ENCODE data around the gene GPC6. TPM values are rescaled to one million over a fixed set of nuclear protein-coding genes. Genes with fewer than 3 reads are reported as not detected.

Gene GPC6
- polyA plus RNA-seq, 1 donor from 2014 or later: 9.0 TPM

GRCh38 chr13:93811738-93812112 is 585.1 kb downstream of the GPC6 start:
- Histone ChIP-seq H3K27ac (ENCODE audit: low read length) (no peak overlapping the region), H2AFZ (ENCODE audit: low read depth, low read length) (no peak overlapping the region), H3K27me3 (ENCODE audit: insufficient read depth, low read depth, low read length) (no peaks in the 10 kb centered on the region), H3K79me2 (replicated peaks; ENCODE audit: insufficient read depth, low read length) (no peaks in the 10 kb centered on the region), H3K9me3 (ENCODE audit: low read length) (no peaks in the 10 kb centered on the region), H3K36me3 (ENCODE audit: insufficient read depth, low read length) (no peaks in the 10 kb centered on the region), H3K9ac (ENCODE audit: low read length) (no peak overlapping the region), H4K20me1 (ENCODE audit: insufficient read depth) (no peaks in the 10 kb centered on the region), H3F3A (ENCODE audit: insufficient read depth, low read length, poor library complexity, severe bottlenecking) (no peaks in the 10 kb centered on the region), H3K4me3 (ENCODE audit: low read length) (no peak overlapping the region), H3K9me2 (ENCODE audit: insufficient read depth, low read length) (no peaks in the 10 kb centered on the region), H3K4me2 (ENCODE audit: low read length) (no peak overlapping the region)
- no peak for TF ChIP-seq POLR2AphosphoS5 (IDR thresholded peaks at IDR 0.05)

DNA sequence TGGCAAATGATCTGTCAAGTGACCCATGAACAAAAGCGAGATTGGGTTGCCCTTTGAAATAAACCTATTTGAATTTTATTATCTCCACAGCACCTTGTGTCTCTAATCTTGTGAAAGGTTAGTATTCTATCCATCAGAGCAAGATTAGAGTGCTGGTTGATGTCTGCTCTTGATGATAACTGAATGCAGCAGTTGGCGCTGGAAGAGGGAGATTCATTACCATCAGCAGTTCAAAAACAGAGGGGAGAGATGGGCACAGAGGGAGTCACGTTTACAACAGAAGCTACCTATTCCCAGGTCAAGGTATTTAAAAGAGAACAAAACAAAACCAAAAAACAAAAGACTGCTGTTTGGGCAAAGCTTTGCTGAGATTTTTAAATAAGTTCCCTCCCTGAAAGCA is 588.1 kb downstream of the GPC6 start:
- Histone ChIP-seq H3K9me2 (ENCODE audit: insufficient read depth, low read length) (no peaks in the 10 kb centered on the region), H3K79me2 (replicated peaks; ENCODE audit: insufficient read depth, low read length) (no peaks in the 10 kb centered on the region), H3K9ac (ENCODE audit: low read length) (no peak overlapping the region), H3F3A (ENCODE audit: insufficient read depth, low read length, poor library complexity, severe bottlenecking) (no peaks in the 10 kb centered on the region), H3K36me3 (ENCODE audit: insufficient read depth, low read length) (no peaks in the 10 kb centered on the region), H3K27ac (ENCODE audit: low read length) (no peak overlapping the region), H3K27me3 (ENCODE audit: insufficient read depth, low read depth, low read length) (no peaks in the 10 kb centered on the region), H3K4me3 (ENCODE audit: low read length) (no peak overlapping the region), H2AFZ (ENCODE audit: low read depth, low read length) (no peak overlapping the region), H3K4me2 (ENCODE audit: low read length) (no peak overlapping the region), H3K9me3 (ENCODE audit: low read length) (no peaks in the 10 kb centered on the region), H4K20me1 (ENCODE audit: insufficient read depth) (no peaks in the 10 kb centered on the region)
- no peak for TF ChIP-seq RAD21 (conservative IDR thresholded peaks at IDR 0.05)
- TF ChIP-seq EZH2 (IDR thresholded peaks at IDR 0.05; ENCODE audit: borderline replicate concordance, insufficient read depth, low read length, poor library complexity, severe bottlenecking): no peak
- TF ChIP-seq, protein P1, sequence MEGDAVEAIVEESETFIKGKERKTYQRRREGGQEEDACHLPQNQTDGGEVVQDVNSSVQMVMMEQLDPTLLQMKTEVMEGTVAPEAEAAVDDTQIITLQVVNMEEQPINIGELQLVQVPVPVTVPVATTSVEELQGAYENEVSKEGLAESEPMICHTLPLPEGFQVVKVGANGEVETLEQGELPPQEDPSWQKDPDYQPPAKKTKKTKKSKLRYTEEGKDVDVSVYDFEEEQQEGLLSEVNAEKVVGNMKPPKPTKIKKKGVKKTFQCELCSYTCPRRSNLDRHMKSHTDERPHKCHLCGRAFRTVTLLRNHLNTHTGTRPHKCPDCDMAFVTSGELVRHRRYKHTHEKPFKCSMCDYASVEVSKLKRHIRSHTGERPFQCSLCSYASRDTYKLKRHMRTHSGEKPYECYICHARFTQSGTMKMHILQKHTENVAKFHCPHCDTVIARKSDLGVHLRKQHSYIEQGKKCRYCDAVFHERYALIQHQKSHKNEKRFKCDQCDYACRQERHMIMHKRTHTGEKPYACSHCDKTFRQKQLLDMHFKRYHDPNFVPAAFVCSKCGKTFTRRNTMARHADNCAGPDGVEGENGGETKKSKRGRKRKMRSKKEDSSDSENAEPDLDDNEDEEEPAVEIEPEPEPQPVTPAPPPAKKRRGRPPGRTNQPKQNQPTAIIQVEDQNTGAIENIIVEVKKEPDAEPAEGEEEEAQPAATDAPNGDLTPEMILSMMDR (IDR thresholded peaks at IDR 0.05; ENCODE audit: poor library complexity, severe bottlenecking): no peak
- TF ChIP-seq MXI1 (conservative IDR thresholded peaks at IDR 0.05; ENCODE audit: poor library complexity, severe bottlenecking): no peak
- no peak for TF ChIP-seq SMC3 (conservative IDR thresholded peaks at IDR 0.05; ENCODE audit: poor library complexity)
- TF ChIP-seq POLR2AphosphoS5 (IDR thresholded peaks at IDR 0.05): no peak
- TF ChIP-seq EP300 (conservative IDR thresholded peaks at IDR 0.05; ENCODE audit: poor library complexity, severe bottlenecking): no peak
- TF ChIP-seq, protein P2, sequence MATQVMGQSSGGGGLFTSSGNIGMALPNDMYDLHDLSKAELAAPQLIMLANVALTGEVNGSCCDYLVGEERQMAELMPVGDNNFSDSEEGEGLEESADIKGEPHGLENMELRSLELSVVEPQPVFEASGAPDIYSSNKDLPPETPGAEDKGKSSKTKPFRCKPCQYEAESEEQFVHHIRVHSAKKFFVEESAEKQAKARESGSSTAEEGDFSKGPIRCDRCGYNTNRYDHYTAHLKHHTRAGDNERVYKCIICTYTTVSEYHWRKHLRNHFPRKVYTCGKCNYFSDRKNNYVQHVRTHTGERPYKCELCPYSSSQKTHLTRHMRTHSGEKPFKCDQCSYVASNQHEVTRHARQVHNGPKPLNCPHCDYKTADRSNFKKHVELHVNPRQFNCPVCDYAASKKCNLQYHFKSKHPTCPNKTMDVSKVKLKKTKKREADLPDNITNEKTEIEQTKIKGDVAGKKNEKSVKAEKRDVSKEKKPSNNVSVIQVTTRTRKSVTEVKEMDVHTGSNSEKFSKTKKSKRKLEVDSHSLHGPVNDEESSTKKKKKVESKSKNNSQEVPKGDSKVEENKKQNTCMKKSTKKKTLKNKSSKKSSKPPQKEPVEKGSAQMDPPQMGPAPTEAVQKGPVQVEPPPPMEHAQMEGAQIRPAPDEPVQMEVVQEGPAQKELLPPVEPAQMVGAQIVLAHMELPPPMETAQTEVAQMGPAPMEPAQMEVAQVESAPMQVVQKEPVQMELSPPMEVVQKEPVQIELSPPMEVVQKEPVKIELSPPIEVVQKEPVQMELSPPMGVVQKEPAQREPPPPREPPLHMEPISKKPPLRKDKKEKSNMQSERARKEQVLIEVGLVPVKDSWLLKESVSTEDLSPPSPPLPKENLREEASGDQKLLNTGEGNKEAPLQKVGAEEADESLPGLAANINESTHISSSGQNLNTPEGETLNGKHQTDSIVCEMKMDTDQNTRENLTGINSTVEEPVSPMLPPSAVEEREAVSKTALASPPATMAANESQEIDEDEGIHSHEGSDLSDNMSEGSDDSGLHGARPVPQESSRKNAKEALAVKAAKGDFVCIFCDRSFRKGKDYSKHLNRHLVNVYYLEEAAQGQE (IDR thresholded peaks at IDR 0.05; ENCODE audit: borderline replicate concordance): no peak
- TF ChIP-seq TAF1 (IDR thresholded peaks at IDR 0.05; ENCODE audit: low read depth): no peak

- Histone ChIP-seq H2AFZ (ENCODE audit: low read depth, low read length) (no peak overlapping the region), H3K9ac (ENCODE audit: low read length) (no peak overlapping the region), H3K9me3 (ENCODE audit: low read length) (no peaks in the 10 kb centered on the region), H3K27me3 (ENCODE audit: insufficient read depth, low read depth, low read length) (no peaks in the 10 kb centered on the region), H3K4me3 (ENCODE audit: low read length) (no peak overlapping the region), H3K27ac (ENCODE audit: low read length) (no peak overlapping the region), H3K36me3 (ENCODE audit: insufficient read depth, low read length) (no peaks in the 10 kb centered on the region), H3K9me2 (ENCODE audit: insufficient read depth, low read length) (no peaks in the 10 kb centered on the region), H3K79me2 (replicated peaks; ENCODE audit: insufficient read depth, low read length) (no peaks in the 10 kb centered on the region), H4K20me1 (ENCODE audit: insufficient read depth) (no peaks in the 10 kb centered on the region), H3F3A (ENCODE audit: insufficient read depth, low read length, poor library complexity, severe bottlenecking) (no peaks in the 10 kb centered on the region), H3K4me2 (ENCODE audit: low read length) (no peak overlapping the region)
- TF ChIP-seq POLR2AphosphoS5 (IDR thresholded peaks at IDR 0.05) (no peak), EZH2 (IDR thresholded peaks at IDR 0.05; ENCODE audit: borderline replicate concordance, insufficient read depth, low read length, poor library complexity, severe bottlenecking) (no peak), MXI1 (conservative IDR thresholded peaks at IDR 0.05; ENCODE audit: poor library complexity, severe bottlenecking) (no peak), RAD21 (conservative IDR thresholded peaks at IDR 0.05) (no peak), SMC3 (conservative IDR thresholded peaks at IDR 0.05; ENCODE audit: poor library complexity) (no peak), EP300 (conservative IDR thresholded peaks at IDR 0.05; ENCODE audit: poor library complexity, severe bottlenecking) (no peak), TAF1 (IDR thresholded peaks at IDR 0.05; ENCODE audit: low read depth) (no peak)
- TF ChIP-seq, protein P2 (IDR thresholded peaks at IDR 0.05; ENCODE audit: borderline replicate concordance): no peak
- TF ChIP-seq, protein P1 (IDR thresholded peaks at IDR 0.05; ENCODE audit: poor library complexity, severe bottlenecking): no peak
Observed at GRCh38 chr13:93818345-93818744, 591.7 kb downstream of the GPC6 start.

Data from neural cell (in vitro differentiated cells).